ENCODE measurements around the gene MMP17. TPM values are rescaled to one million over a fixed set of nuclear protein-coding genes. Genes with fewer than 3 reads are reported as not detected.
A peak's percentile ranks its signal among the peaks of the same experiment; 100 is the strongest.

The MMP17 gene
- total RNA-seq, 6 donors from 2014 or later: 3.1 to 7.1 (median 5.9) TPM

DNA sequence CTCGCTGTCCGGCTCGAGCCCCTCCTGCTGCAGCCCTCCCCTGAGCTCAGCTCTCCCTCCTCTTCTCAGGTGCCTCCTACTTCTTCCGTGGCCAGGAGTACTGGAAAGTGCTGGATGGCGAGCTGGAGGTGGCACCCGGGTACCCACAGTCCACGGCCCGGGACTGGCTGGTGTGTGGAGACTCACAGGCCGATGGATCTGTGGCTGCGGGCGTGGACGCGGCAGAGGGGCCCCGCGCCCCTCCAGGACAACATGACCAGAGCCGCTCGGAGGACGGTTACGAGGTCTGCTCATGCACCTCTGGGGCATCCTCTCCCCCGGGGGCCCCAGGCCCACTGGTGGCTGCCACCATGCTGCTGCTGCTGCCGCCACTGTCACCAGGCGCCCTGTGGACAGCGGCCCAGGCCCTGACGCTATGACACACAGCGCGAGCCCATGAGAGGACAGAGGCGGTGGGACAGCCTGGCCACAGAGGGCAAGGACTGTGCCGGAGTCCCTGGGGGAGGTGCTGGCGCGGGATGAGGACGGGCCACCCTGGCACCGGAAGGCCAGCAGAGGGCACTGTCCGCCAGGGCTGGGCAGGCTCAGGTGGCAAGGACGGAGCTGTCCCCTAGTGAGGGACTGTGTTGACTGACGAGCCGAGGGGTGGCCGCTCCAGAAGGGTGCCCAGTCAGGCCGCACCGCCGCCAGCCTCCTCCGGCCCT is 22.8 kb downstream of the MMP17 start:
- peaks cover 0 to 6% (median 0%) of the 10 kb centered on the region in 4 donors for H3K27me3 ChIP-seq
- peaks cover 0 to 11% (median 0%) of the 10 kb centered on the region in 4 donors for H3K4me1 ChIP-seq
- no peak for ATAC-seq (ENCODE audit: low FRiP score in 2 of 2)
- peak; percentile 76 to 79 for DNase-seq
- no peak for TF ChIP-seq EP300 (IDR thresholded peaks at IDR 0.05)
- TF ChIP-seq, protein P1, sequence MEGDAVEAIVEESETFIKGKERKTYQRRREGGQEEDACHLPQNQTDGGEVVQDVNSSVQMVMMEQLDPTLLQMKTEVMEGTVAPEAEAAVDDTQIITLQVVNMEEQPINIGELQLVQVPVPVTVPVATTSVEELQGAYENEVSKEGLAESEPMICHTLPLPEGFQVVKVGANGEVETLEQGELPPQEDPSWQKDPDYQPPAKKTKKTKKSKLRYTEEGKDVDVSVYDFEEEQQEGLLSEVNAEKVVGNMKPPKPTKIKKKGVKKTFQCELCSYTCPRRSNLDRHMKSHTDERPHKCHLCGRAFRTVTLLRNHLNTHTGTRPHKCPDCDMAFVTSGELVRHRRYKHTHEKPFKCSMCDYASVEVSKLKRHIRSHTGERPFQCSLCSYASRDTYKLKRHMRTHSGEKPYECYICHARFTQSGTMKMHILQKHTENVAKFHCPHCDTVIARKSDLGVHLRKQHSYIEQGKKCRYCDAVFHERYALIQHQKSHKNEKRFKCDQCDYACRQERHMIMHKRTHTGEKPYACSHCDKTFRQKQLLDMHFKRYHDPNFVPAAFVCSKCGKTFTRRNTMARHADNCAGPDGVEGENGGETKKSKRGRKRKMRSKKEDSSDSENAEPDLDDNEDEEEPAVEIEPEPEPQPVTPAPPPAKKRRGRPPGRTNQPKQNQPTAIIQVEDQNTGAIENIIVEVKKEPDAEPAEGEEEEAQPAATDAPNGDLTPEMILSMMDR (IDR thresholded peaks at IDR 0.05): peak; percentile 36 to 95 (median 82)
- WGBS, 2 donors: 64 to 69% methylated on average over 11 to 33 of the region's 41 CpGs
- no peaks in the 10 kb centered on the region for H3K36me3 ChIP-seq
- no peaks in the 10 kb centered on the region for H3K9me3 ChIP-seq
- no peak overlapping the region for H3K4me3 ChIP-seq
- H3K27ac ChIP-seq: no peak overlapping the region

DNA sequence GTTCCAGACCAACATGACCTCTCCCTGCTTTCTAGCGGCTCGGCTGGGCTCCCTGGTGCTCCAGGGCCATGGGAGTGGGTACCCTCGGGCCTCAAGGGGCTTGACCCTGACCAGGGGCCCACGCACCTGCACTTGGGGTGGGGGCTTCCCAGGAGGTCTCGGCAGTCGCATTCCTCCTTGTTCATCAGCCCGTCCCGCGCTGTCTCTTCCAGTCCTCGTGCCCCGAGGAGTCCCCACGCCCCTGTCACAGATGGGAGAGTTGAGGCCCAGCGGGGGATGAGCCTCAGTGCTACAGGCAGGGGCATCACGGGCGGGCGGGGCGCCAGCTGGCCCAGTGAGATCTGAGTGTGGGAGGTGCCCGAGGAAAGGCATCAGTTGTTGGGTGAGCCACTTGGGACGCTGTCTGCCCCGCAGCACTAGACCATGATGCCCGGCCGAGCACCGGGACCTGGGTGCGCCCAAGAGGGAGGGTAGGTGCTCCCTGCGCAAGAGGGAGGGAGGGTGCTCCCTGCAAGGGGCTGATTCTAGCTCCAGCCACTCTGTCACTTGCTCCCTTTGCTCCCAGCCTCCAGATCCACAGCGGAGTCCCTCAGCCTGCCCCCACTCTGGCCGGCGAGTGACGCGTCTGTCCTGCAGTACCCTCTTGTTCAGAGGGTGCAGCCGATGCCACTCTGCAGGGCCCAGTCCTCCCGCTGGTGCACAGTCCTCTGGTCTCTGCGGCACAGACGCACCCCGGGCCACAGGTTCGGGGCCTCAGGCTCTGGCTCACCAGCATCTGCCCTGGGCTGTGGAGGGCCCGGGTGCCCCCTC is 23.8 kb downstream of the MMP17 start:
- Histone ChIP-seq H3K27ac (no peak overlapping the region), H3K4me1 (peaks cover 0 to 11% (median 0%) of the 10 kb centered on the region in 4 donors), H3K9me3 (no peaks in the 10 kb centered on the region), H3K27me3 (peaks cover 0 to 6% (median 0%) of the 10 kb centered on the region in 4 donors), H3K4me3 (no peak overlapping the region), H3K36me3 (no peaks in the 10 kb centered on the region)
- peak in 1 of 2 donors; percentile 2 for ATAC-seq (ENCODE audit: low FRiP score in 2 of 2)
- TF ChIP-seq POLR2A (IDR thresholded peaks at IDR 0.05) (no peak), EP300 (IDR thresholded peaks at IDR 0.05) (no peak), POLR2AphosphoS5 (IDR thresholded peaks at IDR 0.05) (no peak)
- TF ChIP-seq, protein P1 (IDR thresholded peaks at IDR 0.05): no peak
- WGBS, 2 donors: 80 to 82% methylated on average over 1 to 30 of the region's 37 CpGs
- DNase-seq: peak in 1 of 2 donors; percentile 83

DNA sequence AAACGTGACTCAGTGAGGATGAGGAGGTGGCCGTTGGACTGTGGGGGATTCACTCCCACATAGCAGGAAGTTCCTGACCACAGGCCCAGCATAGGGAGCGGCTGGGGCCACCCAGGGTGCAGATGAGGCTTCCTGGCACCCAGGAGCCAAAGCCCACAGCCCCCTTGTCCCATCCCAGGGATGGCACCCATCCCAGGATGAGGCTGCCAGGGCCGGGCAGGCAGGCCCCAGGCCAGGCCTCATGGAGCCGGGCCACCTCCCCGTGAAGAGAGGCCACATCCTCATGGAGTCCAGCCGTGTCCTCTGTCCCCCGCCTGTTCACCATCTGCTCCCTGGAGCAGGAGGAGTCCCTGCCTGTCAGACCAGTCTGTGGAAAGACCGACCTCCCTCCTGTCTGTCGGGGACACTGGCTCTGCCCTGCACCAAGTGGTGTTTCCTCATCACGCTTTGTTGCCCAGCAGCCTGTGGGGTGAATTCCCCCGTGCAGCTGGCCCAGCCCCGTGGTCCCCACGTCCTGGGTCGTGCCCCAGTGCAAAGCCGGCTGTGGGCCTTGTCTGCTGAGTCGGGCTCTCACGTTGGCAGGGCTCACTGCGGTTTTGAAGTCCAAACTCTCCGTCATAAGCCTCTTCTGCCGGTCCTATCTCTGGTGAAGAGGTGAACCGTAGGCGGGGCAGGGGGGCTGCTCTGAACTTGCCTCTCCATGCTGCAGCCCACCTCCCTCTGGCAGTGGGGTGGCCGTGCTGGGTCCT is 24.5 kb downstream of the MMP17 start:
- Histone ChIP-seq H3K27ac (no peak overlapping the region), H3K36me3 (no peaks in the 10 kb centered on the region), H3K4me3 (no peak overlapping the region), H3K4me1 (peaks cover 0 to 11% (median 0%) of the 10 kb centered on the region in 4 donors), H3K27me3 (peaks cover 0 to 6% (median 0%) of the 10 kb centered on the region in 4 donors), H3K9me3 (no peaks in the 10 kb centered on the region)
- 52 to 54% methylated on average over 11 to 23 of the region's 24 CpGs for WGBS, 2 donors
- no peak for TF ChIP-seq EP300 (IDR thresholded peaks at IDR 0.05)
- no peak for TF ChIP-seq POLR2AphosphoS5 (IDR thresholded peaks at IDR 0.05)
- no peak for TF ChIP-seq POLR2A (IDR thresholded peaks at IDR 0.05)
- TF ChIP-seq, protein P1 (IDR thresholded peaks at IDR 0.05): no peak
- ATAC-seq (ENCODE audit: low FRiP score in 2 of 2) (no peak), DNase-seq (peak in 1 of 2 donors; percentile 53)

DNA sequence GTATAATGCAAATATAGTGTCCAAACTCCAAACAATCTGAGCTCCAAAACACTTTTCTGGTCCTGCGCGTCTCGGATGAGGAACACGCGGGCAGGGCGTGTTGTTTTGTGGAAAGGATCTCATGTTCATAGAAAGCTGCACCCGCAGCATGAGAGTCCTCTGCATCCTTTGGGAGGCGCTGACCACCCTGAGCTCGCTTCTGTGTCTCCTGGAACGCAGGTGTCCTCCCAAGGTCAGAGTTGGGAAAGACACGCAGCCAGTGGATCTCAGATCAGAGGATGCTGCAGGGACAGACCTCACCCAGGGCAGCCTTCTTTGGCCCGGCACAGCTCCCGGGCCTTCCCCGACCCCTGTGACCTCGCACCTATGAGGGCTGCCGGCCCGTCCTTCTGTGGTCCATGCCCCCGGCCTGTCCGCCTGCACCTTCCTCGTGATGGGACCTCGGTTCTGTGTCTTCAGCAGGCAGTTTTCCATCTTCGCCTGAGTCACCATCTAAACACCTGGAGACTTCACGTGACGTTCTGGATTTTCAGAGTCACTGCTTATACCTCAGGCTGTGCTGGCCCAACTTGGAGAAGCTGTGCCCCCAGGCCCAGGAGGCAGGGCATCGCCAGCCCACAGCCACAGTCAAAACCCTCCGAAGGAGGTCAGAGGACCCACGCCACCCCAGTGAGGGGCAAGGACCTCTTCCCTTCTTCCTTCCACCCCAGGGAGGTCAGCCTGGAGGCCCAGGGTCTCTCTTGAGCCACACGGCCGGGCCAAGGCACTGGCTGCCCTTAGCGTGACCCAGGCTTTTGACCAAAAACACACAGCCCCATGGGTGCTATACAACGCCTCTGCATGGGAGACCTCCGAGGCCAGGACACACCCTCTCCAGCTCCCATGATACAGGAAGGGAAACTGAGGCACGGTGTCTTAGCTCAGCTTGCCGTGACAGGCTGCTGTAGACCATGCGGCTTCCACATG is 25.9 kb downstream of the MMP17 start:
- 85 to 87% methylated on average over 30 to 35 of the region's 35 CpGs for whole genome bisulfite sequencing, 2 donors
- H3K36me3 ChIP-seq: no peaks in the 10 kb centered on the region
- H3K27me3 ChIP-seq: peaks cover 0 to 6% (median 0%) of the 10 kb centered on the region in 4 donors
- H3K4me3 ChIP-seq: no peak overlapping the region
- no peak overlapping the region for H3K27ac ChIP-seq
- no peaks in the 10 kb centered on the region for H3K9me3 ChIP-seq
- ATAC-seq (ENCODE audit: low FRiP score in 2 of 2) (no peak), DNase-seq (peak in 1 of 2 donors; percentile 55)
- TF ChIP-seq POLR2A (IDR thresholded peaks at IDR 0.05) (no peak), EP300 (IDR thresholded peaks at IDR 0.05) (no peak), POLR2AphosphoS5 (IDR thresholded peaks at IDR 0.05) (no peak)
- TF ChIP-seq, protein P1 (IDR thresholded peaks at IDR 0.05): no peak
- peaks cover 0 to 11% (median 0%) of the 10 kb centered on the region in 4 donors for H3K4me1 ChIP-seq
